ENCODE results near the gene RHBDD1.

- TF ChIP-seq CTCF (IDR thresholded peaks at IDR 0.05; ENCODE audit: low read depth, low read length, poor library complexity, severe bottlenecking): peak; percentile 15
- no peak for TF ChIP-seq EZH2phosphoT487 (IDR thresholded peaks at IDR 0.05; ENCODE audit: borderline replicate concordance, low read length)
Measured at GRCh38 chr2:226795281-226796011, 40.4 kb upstream of the RHBDD1 start.
